ENCODE results near the gene IL12B.

DNA sequence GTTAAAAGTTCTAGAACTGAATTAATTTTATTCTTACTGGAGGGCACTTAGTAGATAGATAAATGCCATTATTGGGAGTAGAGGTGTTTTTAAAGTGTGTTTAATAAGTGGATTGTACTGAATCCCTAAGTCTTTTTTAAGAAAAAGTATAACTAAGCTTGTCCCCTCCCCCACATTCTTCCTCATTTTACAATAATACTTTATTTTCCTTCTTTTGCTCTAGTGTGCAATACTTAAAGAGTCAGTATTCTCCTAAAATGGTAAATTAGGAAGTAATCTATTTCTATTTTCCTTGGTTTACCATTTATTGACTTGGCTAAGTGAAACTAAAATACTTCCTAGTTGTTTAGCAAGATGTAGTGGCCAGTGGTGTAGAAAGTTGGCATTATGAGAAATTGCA, 55.6 kb downstream of the IL12B start:
- TF ChIP-seq, protein P1, sequence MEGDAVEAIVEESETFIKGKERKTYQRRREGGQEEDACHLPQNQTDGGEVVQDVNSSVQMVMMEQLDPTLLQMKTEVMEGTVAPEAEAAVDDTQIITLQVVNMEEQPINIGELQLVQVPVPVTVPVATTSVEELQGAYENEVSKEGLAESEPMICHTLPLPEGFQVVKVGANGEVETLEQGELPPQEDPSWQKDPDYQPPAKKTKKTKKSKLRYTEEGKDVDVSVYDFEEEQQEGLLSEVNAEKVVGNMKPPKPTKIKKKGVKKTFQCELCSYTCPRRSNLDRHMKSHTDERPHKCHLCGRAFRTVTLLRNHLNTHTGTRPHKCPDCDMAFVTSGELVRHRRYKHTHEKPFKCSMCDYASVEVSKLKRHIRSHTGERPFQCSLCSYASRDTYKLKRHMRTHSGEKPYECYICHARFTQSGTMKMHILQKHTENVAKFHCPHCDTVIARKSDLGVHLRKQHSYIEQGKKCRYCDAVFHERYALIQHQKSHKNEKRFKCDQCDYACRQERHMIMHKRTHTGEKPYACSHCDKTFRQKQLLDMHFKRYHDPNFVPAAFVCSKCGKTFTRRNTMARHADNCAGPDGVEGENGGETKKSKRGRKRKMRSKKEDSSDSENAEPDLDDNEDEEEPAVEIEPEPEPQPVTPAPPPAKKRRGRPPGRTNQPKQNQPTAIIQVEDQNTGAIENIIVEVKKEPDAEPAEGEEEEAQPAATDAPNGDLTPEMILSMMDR (conservative IDR thresholded peaks at IDR 0.05), result no peak
- TF ChIP-seq ZFX (IDR thresholded peaks at IDR 0.05), result no peak

Data from C4-2B (cell line).